HEK293 (cell line): ENCODE results near the gene ITSN1.

Experiments
- CTCF ChIA-PET: fragments of 350-600 bp; formaldehyde crosslinking; extraction: SDS; loops from one replicate; lab custom pipeline; 2021; ENCODE audit warnings: antibody characterized with exemption; lab: Yijun Ruan, JAX
- POLR2A ChIA-PET: fragments of 300-600 bp; formaldehyde crosslinking; extraction: SDS; loops from one replicate; lab custom pipeline; 2020; ENCODE audit warnings: antibody characterized with exemption, inconsistent platforms; lab: Yijun Ruan, JAX
- H3K27ac ChIP-seq: fragments of 200-500 bp; sonication (Bioruptor generic); 2 replicates; pipeline ENCODE4 v1.5.1; 2014; ENCODE audit warnings: low read depth, low read length, control low read depth, inconsistent platforms; ENCODE audit errors: extremely low read depth
- H3K36me3 ChIP-seq, 2 experiments: fragments of 200-500 bp in 1 of 2; sonication (Bioruptor generic) in 1 of 2; 1 replicate in 1 of 2; 2 replicates in 1 of 2; pipeline ENCODE4 v1.5.1; 2014 to 2017; ENCODE audit warnings: inconsistent platforms in 2 of 2, low read length in 2 of 2; ENCODE audit not compliant: control insufficient read depth in 2 of 2, insufficient read depth in 1 of 2
- H3K4me1 ChIP-seq: fragments of 200-500 bp; sonication (Bioruptor generic); 2 replicates; pipeline ENCODE4 v1.5.1; 2014; ENCODE audit warnings: mild to moderate bottlenecking, low read length, inconsistent platforms; ENCODE audit not compliant: control insufficient read depth, insufficient read depth
- H3K4me3 ChIP-seq: 2 replicates; pipeline ENCODE4 v1.5.1; 2011; ENCODE audit warnings: low read depth, mild to moderate bottlenecking, control low read depth, low read length, moderate library complexity
- H3K9me3 ChIP-seq: fragments of 200-500 bp; sonication (Bioruptor generic); 2 replicates; pipeline ENCODE4 v1.5.1; 2014; ENCODE audit warnings: low read depth, low read length, inconsistent platforms; ENCODE audit not compliant: control insufficient read depth, insufficient read depth
- HOXA7 ChIP-seq: sonication (generic); formaldehyde crosslinking; IDR thresholded peaks from 2 replicates; pipeline ENCODE4 v1.8.1; 2022; ENCODE audit warnings: missing genetic modification reagents, borderline replicate concordance
- PRDM10 ChIP-seq: fragments of 450-650 bp; formaldehyde crosslinking; IDR thresholded peaks from 2 replicates; pipeline ENCODE4 v1.5.1; 2016; ENCODE audit warnings: missing biosample characterization, missing genetic modification characterization
- REPIN1 ChIP-seq: fragments of 450-650 bp; formaldehyde crosslinking; IDR thresholded peaks from 2 replicates; pipeline ENCODE4 v1.5.1; 2017; ENCODE audit warnings: missing biosample characterization, missing genetic modification characterization, low read depth
- ZFP3 ChIP-seq: fragments of 450-650 bp; formaldehyde crosslinking; IDR thresholded peaks from 2 replicates; pipeline ENCODE4 v1.5.1; 2016; ENCODE audit warnings: low read depth, missing biosample characterization, missing genetic modification characterization
- ZIC2 ChIP-seq: fragments of 450-650 bp; formaldehyde crosslinking; IDR thresholded peaks from 2 replicates; pipeline ENCODE4 v1.5.1; 2016; ENCODE audit warnings: missing biosample characterization, missing genetic modification characterization
- ZNF140 ChIP-seq: fragments of 450-650 bp; formaldehyde crosslinking; IDR thresholded peaks from 2 replicates; pipeline ENCODE4 v1.5.1; 2016; ENCODE audit warnings: missing biosample characterization, missing genetic modification characterization
- ZNF513 ChIP-seq: fragments of 450-650 bp; IDR thresholded peaks from 2 replicates; pipeline ENCODE4 v1.5.1; 2018; ENCODE audit warnings: missing biosample characterization, missing genetic modification characterization
- ZNF521 ChIP-seq: fragments of 450-650 bp; formaldehyde crosslinking; IDR thresholded peaks from 2 replicates; pipeline ENCODE4 v1.5.1; 2017; ENCODE audit warnings: missing biosample characterization, mild to moderate bottlenecking, missing genetic modification characterization
- ZNF561 ChIP-seq: fragments of 450-650 bp; IDR thresholded peaks from 2 replicates; pipeline ENCODE4 v1.5.1; 2018; ENCODE audit warnings: missing biosample characterization, missing genetic modification characterization, borderline replicate concordance
- ZNF670 ChIP-seq: fragments of 450-650 bp; formaldehyde crosslinking; IDR thresholded peaks from 2 replicates; pipeline ENCODE4 v1.5.1; 2016; ENCODE audit warnings: missing biosample characterization, missing genetic modification characterization, low read depth
- TF ChIP-seq, protein P1 (sequence below): fragments of 450-650 bp; formaldehyde crosslinking; IDR thresholded peaks from 2 replicates; pipeline ENCODE4 v1.5.1; 2016; ENCODE audit warnings: missing biosample characterization, missing genetic modification characterization
- TF ChIP-seq, protein P2 (sequence below): fragments of 450-650 bp; formaldehyde crosslinking; IDR thresholded peaks from 2 replicates; pipeline ENCODE4 v1.5.1; 2016; ENCODE audit warnings: missing biosample characterization, missing genetic modification characterization, borderline replicate concordance

Gene ITSN1

GRCh38 chr21:33666153-33666552, 23.9 kb downstream of the ITSN1 start:
- TF ChIP-seq ZFP3 (tag by site-specific recombination) = no peak
- TF ChIP-seq, protein P1, sequence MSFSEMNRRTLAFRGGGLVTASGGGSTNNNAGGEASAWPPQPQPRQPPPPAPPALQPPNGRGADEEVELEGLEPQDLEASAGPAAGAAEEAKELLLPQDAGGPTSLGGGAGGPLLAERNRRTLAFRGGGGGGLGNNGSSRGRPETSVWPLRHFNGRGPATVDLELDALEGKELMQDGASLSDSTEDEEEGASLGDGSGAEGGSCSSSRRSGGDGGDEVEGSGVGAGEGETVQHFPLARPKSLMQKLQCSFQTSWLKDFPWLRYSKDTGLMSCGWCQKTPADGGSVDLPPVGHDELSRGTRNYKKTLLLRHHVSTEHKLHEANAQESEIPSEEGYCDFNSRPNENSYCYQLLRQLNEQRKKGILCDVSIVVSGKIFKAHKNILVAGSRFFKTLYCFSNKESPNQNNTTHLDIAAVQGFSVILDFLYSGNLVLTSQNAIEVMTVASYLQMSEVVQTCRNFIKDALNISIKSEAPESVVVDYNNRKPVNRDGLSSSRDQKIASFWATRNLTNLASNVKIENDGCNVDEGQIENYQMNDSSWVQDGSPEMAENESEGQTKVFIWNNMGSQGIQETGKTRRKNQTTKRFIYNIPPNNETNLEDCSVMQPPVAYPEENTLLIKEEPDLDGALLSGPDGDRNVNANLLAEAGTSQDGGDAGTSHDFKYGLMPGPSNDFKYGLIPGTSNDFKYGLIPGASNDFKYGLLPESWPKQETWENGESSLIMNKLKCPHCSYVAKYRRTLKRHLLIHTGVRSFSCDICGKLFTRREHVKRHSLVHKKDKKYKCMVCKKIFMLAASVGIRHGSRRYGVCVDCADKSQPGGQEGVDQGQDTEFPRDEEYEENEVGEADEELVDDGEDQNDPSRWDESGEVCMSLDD (tag by site-specific recombination) = no peak
- no peak for TF ChIP-seq ZNF670
- TF ChIP-seq ZNF140 (tag by site-specific recombination) = no peak
- TF ChIP-seq ZNF561 (tag by site-specific recombination) = no peak
- no peak for TF ChIP-seq REPIN1 (tag by site-specific recombination)
- no peak for TF ChIP-seq ZNF521 (tag by site-specific recombination)
- no peak for TF ChIP-seq PRDM10
- TF ChIP-seq ZNF513 = no peak
- TF ChIP-seq ZIC2 (tag by site-specific recombination) = no peak
- TF ChIP-seq, protein P2, sequence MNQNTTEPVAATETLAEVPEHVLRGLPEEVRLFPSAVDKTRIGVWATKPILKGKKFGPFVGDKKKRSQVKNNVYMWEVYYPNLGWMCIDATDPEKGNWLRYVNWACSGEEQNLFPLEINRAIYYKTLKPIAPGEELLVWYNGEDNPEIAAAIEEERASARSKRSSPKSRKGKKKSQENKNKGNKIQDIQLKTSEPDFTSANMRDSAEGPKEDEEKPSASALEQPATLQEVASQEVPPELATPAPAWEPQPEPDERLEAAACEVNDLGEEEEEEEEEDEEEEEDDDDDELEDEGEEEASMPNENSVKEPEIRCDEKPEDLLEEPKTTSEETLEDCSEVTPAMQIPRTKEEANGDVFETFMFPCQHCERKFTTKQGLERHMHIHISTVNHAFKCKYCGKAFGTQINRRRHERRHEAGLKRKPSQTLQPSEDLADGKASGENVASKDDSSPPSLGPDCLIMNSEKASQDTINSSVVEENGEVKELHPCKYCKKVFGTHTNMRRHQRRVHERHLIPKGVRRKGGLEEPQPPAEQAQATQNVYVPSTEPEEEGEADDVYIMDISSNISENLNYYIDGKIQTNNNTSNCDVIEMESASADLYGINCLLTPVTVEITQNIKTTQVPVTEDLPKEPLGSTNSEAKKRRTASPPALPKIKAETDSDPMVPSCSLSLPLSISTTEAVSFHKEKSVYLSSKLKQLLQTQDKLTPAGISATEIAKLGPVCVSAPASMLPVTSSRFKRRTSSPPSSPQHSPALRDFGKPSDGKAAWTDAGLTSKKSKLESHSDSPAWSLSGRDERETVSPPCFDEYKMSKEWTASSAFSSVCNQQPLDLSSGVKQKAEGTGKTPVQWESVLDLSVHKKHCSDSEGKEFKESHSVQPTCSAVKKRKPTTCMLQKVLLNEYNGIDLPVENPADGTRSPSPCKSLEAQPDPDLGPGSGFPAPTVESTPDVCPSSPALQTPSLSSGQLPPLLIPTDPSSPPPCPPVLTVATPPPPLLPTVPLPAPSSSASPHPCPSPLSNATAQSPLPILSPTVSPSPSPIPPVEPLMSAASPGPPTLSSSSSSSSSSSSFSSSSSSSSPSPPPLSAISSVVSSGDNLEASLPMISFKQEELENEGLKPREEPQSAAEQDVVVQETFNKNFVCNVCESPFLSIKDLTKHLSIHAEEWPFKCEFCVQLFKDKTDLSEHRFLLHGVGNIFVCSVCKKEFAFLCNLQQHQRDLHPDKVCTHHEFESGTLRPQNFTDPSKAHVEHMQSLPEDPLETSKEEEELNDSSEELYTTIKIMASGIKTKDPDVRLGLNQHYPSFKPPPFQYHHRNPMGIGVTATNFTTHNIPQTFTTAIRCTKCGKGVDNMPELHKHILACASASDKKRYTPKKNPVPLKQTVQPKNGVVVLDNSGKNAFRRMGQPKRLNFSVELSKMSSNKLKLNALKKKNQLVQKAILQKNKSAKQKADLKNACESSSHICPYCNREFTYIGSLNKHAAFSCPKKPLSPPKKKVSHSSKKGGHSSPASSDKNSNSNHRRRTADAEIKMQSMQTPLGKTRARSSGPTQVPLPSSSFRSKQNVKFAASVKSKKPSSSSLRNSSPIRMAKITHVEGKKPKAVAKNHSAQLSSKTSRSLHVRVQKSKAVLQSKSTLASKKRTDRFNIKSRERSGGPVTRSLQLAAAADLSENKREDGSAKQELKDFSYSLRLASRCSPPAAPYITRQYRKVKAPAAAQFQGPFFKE (tag by site-specific recombination) = no peak
- TF ChIP-seq HOXA7 (CRISPR knock-in tag) = no peak
- CTCF ChIA-PET = no interaction called here

More at GRCh38 chr21:33666153-33666552, 23.9 kb downstream of the ITSN1 start:
- H3K9me3 ChIP-seq = no peaks in the 10 kb centered on the region
- no peak overlapping the region for H3K27ac ChIP-seq
- no peak overlapping the region for H3K4me3 ChIP-seq
- H3K36me3 ChIP-seq = no peaks in the 10 kb centered on the region; a peak in 1 of 3 replicates
- POLR2A ChIA-PET = interaction anchor here (0.8 kb wide), 1 partner anchor 16 kb away, joined by 4 read pairs; no protein-coding TSS in a partner anchor
- H3K4me1 ChIP-seq = no peaks in the 10 kb centered on the region
